ENCODE results near the gene POLR1D.
A peak's percentile ranks its signal among the peaks of the same experiment; 100 is the strongest.

POLR1D gene

DNA sequence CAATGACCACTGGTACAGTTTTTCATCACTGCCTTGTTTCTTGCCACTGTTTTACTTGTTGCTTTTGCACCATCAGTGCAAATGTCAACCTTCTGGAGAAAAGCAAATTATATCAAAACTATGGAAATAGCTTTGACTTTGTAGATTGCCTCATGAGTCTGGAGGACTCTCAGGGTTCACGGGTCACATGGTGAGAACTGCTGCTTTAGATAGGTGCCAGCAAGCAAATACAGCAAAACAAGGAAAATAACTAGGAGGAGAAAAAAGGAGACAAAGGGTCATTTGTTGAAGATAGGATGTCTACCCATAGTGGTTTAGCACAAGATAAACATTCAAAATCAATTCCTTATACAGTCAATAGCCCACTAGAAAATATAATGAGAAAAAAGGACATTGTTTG is 33.1 kb downstream of the POLR1D start:
- H3K27ac ChIP-seq: no peak overlapping the region
- TF ChIP-seq, protein P1, sequence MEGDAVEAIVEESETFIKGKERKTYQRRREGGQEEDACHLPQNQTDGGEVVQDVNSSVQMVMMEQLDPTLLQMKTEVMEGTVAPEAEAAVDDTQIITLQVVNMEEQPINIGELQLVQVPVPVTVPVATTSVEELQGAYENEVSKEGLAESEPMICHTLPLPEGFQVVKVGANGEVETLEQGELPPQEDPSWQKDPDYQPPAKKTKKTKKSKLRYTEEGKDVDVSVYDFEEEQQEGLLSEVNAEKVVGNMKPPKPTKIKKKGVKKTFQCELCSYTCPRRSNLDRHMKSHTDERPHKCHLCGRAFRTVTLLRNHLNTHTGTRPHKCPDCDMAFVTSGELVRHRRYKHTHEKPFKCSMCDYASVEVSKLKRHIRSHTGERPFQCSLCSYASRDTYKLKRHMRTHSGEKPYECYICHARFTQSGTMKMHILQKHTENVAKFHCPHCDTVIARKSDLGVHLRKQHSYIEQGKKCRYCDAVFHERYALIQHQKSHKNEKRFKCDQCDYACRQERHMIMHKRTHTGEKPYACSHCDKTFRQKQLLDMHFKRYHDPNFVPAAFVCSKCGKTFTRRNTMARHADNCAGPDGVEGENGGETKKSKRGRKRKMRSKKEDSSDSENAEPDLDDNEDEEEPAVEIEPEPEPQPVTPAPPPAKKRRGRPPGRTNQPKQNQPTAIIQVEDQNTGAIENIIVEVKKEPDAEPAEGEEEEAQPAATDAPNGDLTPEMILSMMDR (conservative IDR thresholded peaks at IDR 0.05): no peak

- H3K27ac ChIP-seq: no peak overlapping the region
- TF ChIP-seq, protein P1 (conservative IDR thresholded peaks at IDR 0.05): no peak
Measured at GRCh38 chr13:27657724-27658123, 36.0 kb downstream of the POLR1D start.

- TF ChIP-seq, protein P1 (conservative IDR thresholded peaks at IDR 0.05): no peak
- peak overlapping the region; percentile 31 for H3K27ac ChIP-seq
Measured at GRCh38 chr13:27658546-27658945, 36.9 kb downstream of the POLR1D start.

- TF ChIP-seq, protein P1 (conservative IDR thresholded peaks at IDR 0.05): no peak
- peak overlapping the region; percentile 31 for H3K27ac ChIP-seq
Measured at GRCh38 chr13:27659145-27659865, 37.6 kb downstream of the POLR1D start.

DNA sequence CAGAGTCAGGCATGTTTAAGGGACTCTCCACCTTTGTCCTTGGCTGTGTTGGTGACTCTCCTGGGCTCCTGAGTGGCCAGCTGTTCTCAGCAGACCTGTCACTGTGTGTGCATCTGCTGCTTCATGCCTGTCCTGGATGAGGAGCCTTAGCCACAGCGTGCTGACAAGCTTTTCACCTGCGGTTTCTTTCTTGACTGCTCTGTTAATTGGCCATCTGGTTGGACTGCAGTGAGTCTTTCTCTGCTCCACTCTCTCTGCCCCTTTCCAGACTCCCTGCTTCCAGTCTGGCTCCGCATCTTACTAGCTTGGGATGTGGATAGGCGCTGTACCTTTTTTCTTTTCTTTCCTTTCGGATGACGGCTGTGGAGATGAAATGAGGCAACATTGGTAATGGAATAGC is 38.8 kb downstream of the POLR1D start:
- TF ChIP-seq, protein P1 (conservative IDR thresholded peaks at IDR 0.05): no peak
- H3K27ac ChIP-seq: no peak overlapping the region

GRCh38 chr13:27661017-27661416 is 39.3 kb downstream of the POLR1D start:
- TF ChIP-seq, protein P1 (conservative IDR thresholded peaks at IDR 0.05): no peak
- no peak overlapping the region for H3K27ac ChIP-seq

- no peak overlapping the region for H3K27ac ChIP-seq
- TF ChIP-seq, protein P1 (conservative IDR thresholded peaks at IDR 0.05): no peak
Measured at GRCh38 chr13:27662738-27663470, 41.2 kb downstream of the POLR1D start.

All from VCaP (cell line).